Measurements from ENCODE around the gene COL26A1.

COL26A1 gene

DNA sequence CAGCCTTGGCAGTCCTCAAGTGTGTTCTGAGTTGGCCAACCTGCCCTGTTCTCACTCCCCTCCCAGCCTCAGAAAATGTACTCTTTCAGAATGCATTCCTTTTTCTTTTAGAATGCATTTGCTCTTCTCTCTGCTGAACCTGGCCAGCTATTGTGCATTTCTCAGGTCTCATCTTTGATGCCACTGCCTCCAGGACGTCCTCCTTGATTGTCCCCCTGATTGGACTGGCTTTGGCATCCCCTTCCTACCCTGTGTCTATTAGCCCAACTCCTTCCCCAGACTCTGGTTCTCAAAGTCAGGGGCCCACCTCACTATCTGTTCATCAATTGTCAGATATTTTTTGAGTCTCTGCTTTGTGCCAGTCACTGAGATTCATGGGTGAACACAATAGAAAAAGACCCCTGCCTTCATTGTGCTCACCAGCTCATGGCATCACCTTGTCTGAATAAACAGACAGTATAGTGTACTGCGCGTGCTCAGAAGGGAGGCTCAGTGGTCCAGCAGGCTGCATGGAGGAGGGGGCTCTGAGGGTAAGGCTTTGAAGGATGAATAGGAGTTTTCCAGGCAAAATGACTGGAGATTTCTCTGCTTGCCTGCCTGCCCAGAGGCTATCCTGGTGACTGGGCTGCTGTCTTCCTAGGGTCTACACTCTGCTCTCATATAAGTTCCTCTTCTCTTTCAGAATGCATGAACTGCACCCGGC, 169.9 kb downstream of the COL26A1 start:
- no peak for DNase-seq (ENCODE audit: low spot score)
- no peak for FAIRE-seq

DNA sequence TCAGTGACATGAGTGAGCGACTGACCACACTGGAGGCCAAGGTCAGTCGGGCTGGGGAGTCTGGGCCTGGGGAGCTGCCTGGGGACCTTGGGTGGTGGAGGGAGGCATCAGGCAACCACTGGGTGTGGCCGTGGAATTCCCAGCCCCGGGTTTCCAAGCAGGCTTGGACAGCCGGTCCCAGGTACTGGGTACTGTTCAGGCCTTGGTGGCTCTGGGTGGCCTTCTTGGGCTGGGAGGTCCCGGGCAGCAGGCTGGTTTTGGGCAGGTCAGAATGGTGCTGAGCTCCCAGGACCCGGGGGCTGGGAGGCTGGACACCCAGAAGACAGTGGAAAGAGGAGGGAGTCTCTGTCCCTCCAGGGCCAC, 170.4 kb downstream of the COL26A1 start:
- FAIRE-seq (no peak), DNase-seq (ENCODE audit: low spot score) (no peak)

DNA sequence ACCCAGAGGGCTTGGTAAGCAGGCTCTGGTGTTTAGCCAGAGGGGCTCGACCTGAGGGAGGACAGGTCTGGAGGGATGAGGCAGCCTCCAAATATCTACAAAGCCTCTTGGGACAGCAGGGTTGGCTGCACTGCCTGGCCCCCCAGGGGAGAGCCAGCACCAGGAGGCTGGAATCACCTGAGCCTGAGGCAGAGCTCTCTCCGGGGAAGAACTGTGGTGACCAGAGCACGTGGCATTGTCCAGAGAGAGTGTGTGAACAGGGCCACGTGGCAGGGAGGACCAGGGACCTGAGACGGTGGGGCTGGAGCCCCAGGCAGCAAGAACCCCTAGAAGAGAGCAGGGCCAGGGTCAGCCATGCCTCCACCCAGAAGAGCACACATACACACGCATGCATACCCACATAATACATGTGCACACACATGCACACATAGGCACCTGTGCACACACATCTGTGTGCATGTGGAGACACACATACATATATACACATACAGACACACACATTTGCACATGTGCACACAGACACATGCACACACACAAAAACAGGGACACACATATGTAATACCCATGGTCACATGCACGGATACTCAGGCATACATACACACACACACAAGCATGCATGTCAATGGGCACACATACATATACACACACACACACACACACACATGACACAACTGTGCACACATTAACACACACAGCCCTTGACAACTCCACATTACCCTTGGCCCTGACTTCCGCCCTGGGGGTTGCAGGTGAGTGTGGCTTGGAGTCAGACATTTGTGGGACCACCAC, 171.5 kb downstream of the COL26A1 start:
- FAIRE-seq (peak; percentile 95), DNase-seq (ENCODE audit: low spot score) (no peak)

DNA sequence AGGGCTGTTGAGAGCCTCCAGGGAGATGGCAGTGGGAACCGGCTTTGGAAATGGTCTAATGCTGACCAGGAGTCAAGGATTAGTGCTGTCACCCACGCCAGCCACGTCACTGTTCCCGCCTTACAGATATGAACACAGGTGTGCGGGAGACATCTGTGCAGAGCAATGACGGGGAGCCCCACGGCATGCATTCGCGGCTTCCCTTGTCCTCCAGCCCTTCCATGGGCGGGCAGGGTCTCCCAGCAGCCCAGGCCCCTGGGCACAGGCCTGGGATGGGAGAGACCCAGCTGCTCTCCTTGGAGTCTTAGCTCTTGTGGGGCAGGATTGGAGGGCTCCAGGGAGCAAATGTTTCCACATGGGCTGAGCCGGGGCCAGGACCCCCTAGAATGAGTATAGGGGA, 172.2 kb downstream of the COL26A1 start:
- FAIRE-seq (no peak), DNase-seq (ENCODE audit: low spot score) (no peak)

DNA sequence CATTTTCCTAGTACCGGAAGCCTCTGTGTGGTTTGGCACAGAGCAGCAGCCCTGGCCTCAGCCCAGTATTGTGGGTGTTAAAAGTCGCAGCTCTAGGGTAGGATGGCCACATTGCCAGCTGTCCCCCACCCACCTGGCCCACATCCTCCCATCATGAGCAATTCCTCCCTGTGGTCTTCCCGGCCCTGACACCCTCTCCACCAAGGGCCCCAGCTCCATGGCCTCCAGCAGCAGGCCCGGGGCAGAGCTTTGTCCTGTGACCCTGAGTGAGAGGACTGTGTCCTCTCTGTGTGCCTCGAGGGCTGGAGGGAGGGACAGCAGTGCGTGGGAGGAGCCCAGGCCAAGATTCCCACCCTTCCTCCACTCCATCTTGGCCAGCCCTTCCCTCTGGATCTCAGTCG, 172.7 kb downstream of the COL26A1 start:
- DNase-seq (ENCODE audit: low spot score) (peak; percentile 53), FAIRE-seq (peak; percentile 27)

DNA sequence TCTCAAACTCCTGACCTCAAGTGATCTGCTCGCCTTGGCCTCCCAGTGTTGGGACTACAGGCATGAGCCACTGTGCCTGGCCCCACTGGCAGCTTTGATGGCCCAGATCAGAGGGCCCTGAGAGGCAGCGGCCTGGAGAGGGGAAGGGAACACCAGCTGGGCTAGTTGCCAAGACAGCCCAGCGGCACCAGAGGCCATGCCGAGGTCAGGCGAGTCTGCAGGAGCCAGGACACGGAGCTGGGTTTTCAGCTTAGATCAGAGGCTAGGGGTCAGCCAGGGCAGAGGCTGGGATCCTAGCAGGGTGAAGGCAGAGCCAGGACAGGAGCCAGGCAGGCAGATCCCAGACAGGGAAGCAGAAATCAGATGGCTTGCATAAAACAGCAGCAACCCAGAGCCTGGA, 173.6 kb downstream of the COL26A1 start:
- no peak for FAIRE-seq
- DNase-seq (ENCODE audit: low spot score): no peak

DNA sequence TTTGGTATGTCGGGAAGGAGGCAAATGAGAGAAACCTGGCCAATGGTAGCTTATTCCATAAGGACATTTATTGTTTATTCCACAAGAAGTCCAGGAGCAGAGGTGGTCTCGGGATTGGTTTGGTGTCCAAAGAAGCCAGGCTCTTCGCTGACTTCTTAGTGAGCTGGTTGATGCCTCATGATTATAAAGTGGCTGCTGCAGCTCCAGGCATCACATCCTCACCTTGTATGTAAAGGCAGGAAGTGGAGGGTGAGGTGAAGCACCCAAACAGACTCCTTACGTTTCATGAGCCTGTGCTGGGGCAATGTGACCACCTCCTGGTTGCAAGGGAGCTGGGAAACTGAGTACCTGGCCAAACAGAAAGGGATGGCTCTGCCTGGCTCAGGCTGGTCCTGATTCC, 174.0 kb downstream of the COL26A1 start:
- FAIRE-seq (no peak), DNase-seq (ENCODE audit: low spot score) (no peak)

DNA sequence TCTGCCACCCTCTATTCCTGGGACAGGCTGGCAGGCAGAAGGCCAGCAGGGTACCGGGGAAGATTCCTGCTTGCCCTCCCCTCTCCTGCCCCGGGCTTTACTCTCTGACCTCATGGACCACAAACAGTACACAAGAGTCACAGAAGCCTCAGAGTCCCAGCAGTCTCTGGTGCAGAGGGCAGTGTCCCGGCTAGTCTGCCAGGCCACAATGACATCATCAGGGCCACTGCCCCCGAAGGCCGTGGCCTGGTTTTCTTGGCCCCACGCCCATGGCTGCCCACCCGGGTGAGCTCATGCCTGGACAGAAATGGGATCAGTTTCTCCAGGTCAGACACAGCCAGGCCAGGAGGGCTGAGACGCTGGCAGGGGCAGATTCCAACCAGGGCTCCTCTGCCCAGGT, 174.5 kb downstream of the COL26A1 start:
- FAIRE-seq (peak; percentile 74), DNase-seq (ENCODE audit: low spot score) (no peak)

DNA sequence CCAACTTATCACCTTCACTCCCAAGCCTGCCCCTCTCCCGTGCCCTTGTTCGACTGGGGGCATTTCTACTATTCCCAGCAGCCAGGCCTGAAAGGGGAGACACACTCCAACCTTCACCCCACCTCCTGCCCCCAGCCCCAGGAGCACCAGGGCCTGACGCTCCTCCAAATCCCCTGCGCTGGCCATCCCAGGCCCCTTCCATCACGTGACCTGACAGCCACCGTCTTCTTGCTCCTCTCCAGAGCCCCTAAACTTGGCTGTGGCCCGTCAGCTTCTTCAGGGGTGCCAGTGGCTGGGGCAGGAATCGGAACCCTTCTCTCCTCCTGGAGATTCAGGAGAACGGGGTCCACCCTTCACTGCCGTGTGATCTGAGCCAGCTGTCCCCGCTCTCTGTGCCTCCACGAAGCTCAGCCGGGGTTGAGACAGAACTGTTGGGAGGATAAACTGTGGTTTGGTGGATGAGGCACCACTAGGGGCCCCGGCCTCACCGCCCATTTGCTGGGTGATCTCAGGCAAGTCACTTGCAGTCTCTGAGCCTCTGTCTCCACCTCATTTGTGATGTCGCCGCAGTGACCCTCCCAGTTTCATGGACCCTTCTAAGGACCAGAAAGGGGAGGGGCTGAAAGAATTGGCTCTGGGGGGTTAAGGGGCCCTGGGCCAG, 175.4 kb downstream of the COL26A1 start:
- FAIRE-seq (no peak), DNase-seq (ENCODE audit: low spot score) (no peak)

DNA sequence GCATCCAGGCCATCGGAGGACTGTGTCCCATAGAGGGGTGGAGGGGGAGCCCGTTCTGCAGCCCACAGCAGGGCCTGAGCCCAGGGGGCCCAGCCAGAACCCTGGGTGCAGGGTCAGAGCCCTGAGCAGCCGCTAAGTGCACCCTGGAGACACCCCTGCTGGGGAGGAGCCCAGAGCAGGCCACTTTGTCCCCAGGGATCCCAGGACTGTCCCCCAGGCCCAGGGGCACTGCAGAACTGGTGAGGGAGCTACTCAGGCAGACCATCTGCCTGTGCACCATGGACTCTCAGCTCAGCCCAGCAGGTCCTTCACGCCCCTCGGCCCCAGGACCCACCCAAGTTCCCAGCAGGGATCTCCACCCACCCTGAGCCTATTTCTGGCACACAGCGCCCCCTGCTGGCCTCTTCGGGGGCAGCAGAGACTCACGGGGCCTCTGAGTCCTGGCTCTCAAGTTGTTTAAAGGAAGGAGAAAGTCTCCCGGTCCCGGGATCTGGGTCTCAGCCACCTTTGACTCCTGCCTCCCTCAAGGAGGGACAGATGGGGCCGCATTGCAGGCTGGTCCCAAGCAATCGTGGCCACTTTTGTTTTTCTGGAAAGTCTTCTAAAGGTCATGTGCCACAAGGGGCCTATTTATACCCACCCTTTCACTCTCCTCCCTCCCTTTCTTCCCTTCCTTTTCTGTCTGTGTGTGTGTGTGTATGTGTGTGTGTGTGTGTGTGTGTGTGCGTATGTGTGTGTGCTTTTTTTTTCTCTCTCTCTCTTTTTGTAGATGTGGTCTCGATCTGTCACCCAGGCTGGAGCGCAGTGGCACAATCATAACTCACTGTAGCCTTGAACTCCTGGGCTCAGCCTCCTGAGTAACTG, 176.2 kb downstream of the COL26A1 start:
- FAIRE-seq: no peak

DNA sequence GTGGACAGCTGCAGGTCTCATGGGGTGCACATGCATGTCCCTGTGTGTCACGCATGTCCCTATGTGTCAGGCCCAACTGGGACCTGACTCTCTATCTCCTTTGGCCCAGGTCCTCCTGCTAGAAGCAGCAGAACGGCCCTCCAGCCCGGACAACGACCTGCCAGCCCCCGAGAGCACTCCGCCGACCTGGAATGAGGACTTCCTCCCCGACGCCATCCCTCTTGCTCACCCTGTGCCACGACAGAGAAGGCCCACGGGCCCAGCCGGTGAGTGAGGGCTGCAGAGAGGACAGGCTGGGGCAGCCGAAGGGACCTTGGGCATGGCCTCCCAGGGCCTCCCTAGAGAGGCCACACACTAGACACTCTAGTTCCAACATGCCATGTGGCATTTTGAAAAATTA, 177.1 kb downstream of the COL26A1 start:
- DNase-seq (ENCODE audit: low spot score) (no peak), FAIRE-seq (no peak)

More for the DNA sequence above, 176.2 kb downstream of the COL26A1 start:
- DNase-seq (ENCODE audit: low spot score): peak; percentile 92

DNA sequence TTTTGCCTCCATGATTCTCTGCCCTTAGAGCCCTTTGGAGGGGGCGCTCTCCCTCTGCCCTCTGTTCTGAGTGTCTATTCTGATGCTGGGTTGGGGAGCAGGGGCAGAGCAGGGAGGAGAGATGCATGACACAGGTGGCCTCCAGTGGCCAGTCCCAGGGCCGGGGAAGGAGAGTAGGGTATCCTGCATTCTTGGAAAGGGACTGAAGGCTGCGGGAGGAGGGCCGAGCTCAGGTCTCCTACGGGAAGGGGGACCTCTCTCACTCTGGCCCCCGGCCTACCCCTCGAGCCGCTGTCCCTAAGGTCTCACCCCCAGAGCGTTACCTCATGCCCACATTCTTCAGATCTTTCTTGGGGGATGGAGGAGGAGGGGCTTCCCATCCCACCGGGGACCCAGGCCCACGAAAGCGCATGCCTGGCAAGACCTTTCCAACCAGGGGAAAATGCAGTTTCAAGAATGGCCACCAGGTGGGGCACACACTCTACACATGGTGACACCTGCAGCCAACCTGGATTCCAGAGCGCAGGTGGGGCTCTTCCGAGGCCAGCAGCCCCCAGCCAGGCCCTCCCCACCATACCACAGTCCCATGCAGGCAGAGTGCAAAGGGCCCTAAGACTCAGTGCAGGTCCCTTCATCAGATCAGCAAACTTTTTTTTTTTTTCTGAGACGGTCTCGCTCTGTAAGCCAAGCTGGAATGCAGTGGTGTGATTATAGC, 180.0 kb downstream of the COL26A1 start:
- FAIRE-seq (peak; percentile 97), DNase-seq (ENCODE audit: low spot score) (peak; percentile 84)

DNA sequence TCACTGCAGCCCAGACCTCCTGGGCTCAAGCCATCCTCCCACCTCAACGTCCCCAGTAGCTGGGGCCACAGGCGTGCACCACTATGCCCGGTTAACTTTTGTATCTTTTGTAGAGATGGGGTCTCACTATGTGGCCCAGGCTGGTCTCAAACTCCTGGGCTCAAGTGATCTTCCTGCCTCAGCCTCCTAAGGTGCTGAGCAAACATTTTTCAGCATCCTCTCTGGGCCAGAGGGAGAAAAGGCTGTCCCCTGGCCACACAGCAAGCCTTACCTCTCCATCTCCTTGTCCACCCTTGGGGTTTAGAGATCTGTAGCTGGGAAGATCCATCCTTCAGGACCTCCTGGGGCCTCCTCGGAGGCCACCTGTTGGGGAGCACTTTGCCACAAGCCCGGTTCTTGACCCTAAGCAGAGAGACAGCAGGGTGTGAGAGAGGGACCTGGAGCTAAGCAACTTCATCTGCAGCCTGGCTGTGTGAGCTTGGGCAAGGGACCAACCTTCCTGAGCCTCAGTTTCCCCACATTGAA, 180.6 kb downstream of the COL26A1 start:
- no peak for FAIRE-seq
- DNase-seq (ENCODE audit: low spot score): no peak

DNA sequence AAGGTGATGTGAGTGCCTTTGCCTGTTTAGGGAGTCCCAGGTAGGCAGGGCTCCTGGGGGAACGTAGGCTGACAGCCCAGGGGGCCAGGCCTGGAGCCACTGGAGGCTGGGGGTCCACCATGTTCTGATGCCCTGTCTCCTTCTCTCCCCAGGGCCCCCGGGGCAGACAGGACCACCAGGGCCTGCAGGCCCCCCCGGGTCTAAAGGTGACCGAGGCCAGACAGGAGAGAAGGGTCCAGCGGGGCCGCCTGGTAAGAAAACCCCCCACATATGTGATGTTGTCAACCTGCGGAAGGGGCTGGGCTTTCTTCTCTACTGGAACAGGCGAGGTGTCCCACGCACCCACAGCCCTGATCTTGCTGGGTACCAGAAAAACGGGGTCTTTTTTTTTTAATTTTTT, 181.2 kb downstream of the COL26A1 start:
- no peak for FAIRE-seq
- no peak for DNase-seq (ENCODE audit: low spot score)

DNA sequence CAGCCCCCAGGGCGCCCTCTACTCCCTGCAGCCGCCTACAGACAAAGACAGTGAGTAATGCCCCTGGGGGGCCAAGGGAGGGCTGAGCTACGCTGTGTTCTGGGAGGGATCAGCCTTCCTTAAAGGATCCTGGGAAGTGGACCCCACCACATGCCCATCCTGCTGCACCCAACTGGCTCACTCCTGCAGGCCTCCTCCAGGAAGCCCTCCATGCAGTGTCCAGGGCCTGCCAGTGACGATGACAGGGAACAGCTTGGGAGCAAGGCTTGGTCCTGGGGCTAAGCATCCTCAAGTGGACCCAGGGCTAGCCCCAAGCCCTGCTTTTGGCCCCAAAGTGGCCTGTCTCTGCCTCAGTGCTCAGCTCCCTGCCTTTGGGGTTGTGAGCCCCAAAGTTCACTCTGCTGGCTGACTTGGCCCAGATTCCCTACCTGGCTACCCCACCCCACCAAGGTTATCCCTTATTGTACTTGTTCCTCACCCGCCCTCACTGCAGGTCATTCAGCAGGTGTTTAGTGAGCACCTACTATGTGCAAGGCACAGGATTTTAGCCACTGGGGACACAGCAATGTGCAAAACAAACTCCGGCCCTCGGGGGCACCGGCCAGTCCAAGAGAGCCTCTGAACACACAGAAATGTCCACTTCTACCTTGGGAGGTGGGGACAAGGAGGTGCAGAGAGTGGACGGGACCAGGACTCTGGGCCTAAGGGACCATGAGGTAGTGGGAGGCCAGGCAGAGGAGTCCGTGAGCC, 182.9 kb downstream of the COL26A1 start:
- no peak for DNase-seq (ENCODE audit: low spot score)
- FAIRE-seq: peak; percentile 76

DNA sequence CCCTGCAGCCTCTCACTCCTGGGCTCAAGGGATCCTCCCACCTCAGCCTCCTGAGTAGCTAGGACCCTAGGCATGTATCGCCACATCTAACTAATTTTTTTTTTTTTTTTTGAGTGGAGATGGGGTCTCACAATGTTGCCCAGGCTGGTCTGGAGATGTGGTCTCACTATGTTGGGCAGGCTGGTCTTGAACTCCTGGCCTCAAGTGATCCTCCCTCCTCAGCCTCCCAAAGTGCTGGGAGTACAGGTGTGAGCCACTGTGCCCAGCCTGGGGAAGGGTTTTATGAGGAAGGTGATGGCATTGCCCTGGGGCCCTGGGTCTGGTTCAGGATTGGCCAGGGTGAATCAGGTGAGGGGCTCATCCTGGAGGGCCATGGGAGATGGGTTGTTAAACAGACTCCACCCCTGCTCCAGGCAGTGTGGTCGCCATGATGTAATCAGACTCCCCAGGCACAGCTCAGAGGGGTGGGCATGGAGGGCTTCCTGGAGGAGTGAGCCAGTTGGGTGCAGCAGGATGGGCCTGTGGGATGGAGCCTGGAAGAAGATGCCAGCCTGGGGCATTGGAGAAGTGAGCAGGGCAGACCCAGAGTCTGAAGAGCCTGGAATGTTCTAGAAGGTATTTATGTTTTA, 183.7 kb downstream of the COL26A1 start:
- FAIRE-seq: no peak
- DNase-seq (ENCODE audit: low spot score): no peak

DNA sequence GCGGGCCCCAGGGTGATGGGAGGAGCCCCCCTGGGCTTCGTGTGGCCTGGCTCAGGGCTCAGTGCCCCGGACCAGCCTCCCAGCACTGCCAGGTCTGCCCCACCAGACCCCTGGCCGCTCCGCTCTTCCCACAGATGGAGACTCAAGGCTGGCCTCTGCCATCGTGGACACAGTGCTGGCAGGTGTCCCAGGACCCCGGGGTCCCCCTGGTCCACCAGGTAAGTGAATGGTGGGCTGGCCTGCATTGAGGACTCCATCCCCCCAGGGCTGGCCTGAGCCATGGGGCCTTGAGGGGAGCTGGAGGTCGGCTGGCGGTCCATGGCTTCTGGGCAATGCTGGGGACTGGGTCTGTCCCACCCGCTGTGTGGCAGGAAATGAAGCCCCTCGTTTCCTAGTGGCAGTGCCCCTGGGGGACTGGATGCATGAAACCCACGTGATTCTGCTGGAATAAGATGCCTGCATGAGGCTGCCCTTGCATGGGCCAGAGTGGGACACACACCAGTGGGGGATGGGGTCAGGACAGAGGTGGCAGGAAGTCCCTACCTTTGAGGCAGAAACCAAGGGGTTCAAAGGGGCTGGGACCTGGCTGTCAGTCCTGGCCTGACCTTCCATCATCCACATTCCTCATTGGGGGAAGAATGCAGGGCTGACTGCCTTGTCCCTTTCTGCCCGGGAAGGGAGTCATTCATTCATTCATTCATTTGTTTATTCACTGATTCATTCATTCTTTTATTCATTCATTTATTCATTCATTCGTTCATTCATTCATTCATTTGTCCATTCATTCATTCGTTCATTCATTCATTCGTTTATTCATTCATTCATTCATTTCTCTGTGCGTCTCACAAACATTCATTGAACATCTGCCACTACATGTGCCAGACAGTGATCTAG, 184.6 kb downstream of the COL26A1 start:
- FAIRE-seq (no peak), DNase-seq (ENCODE audit: low spot score) (no peak)

DNA sequence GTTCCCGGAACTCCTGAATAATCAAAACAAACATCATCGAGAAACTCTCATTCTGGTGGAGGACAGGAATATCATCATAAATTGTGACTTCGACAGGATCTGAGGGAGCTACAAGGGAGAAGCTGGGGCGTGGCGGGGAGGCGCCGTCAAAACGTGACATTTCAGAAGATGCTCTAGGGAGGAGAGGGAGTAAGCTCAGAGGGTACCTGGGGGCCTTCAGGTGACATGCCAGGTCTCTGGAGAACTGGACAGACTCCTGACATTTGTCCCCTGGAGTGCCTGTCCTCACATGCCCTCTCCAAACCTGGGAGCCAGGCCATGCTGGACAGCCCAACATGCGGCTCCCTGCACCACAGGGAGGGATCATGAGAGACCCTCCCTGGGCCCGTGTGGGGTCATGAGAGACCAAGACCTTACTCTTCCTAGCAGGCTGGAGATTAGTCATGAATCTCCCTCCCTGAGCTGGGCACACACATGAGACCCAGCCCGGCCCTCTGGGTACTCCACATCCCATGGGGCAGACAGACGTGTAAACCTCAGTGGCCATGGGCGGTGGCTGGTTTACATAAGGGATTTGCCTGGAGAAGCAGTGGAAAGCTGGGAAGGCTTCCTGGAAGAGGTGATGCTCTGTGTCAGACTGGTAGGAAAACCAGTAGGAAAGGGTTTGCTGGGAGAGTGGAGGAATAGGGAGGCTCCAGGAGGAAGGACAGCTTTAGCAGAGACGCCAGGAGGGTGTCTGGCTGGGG, 185.4 kb downstream of the COL26A1 start:
- FAIRE-seq (no peak), DNase-seq (ENCODE audit: low spot score) (no peak)

Data from urothelium cell line (cell line).